ENCODE results near the gene PRKCD.

The PRKCD gene

DNA sequence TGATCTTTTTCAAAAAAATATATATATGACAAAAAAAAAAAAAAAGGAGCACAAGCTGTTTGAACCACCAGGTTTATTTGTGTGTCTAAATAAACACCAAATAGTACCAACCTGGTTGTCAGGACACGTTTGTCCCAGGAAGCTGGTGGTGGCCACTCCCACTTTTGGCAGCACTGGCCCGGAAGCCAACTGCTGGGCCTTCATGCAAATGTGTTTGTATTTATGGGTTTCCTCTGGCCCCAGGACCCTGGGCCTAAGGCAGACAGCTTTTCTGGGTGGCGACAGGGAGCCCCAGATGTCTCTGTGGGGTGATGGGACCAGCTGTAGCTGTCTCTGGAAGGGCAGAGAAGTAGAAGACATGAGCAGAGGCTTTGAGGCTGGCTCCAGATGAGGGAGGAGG, 31.6 kb downstream of the PRKCD start:
- Histone ChIP-seq H3K9me3 (ENCODE audit: insufficient read depth, low read depth, low read length) (no peaks in the 10 kb centered on the region), H3K14ac (ENCODE audit: low read length) (no peak overlapping the region), H3K18ac (ENCODE audit: low read length) (no peak overlapping the region), H4K8ac (ENCODE audit: low read depth, low read length) (no peak overlapping the region), H3K9ac (ENCODE audit: low read length) (no peak overlapping the region), H4K12ac (ENCODE audit: low read depth, low read length) (no peak overlapping the region), H3K4ac (ENCODE audit: low read depth, low read length) (no peak overlapping the region), H2BK120ac (ENCODE audit: insufficient read depth, low read length, poor library complexity) (no peak overlapping the region), H2AFZ (ENCODE audit: insufficient read depth, low read length, poor library complexity) (no peak overlapping the region), H3K4me1 (ENCODE audit: control insufficient read depth in 1 of 2, insufficient read depth in 2 of 2, low read length in 2 of 2) (peaks cover 8 to 12% of the 10 kb centered on the region in 2 experiments), H3K79me1 (ENCODE audit: low read length) (no peaks in the 10 kb centered on the region), H3K36me3 (ENCODE audit: control insufficient read depth in 1 of 2, insufficient read depth in 2 of 2, low read length in 2 of 2) (peaks cover 9 to 12% of the 10 kb centered on the region in 2 experiments), H3K27me3 (ENCODE audit: insufficient read depth, low read length) (no peaks in the 10 kb centered on the region), H2AK5ac (ENCODE audit: low read length) (no peak overlapping the region), H3K79me2 (ENCODE audit: control insufficient read depth, insufficient read depth, low read length, poor library complexity) (no peaks in the 10 kb centered on the region), H3K4me3 (ENCODE audit: low read depth, low read length) (no peak overlapping the region), H4K91ac (ENCODE audit: low read depth, low read length) (no peak overlapping the region), H3K27ac (ENCODE audit: low read depth, low read length) (no peak overlapping the region), H3K4me2 (ENCODE audit: low read length) (no peak overlapping the region), H3K23ac (ENCODE audit: low read length) (no peak overlapping the region), H2BK5ac (ENCODE audit: low read depth, low read length, poor library complexity) (no peak overlapping the region), H2BK12ac (ENCODE audit: low read length) (no peak overlapping the region)
- no CpG with 5 or more reads among the region's 3 CpGs for WGBS (ENCODE audit: extremely low coverage, insufficient coverage, insufficient read length)
- no peak for DNase-seq

GRCh38 chr3:53193466-53194209, 32.6 kb downstream of the PRKCD start:
- no peak overlapping the region for H3K27ac ChIP-seq (ENCODE audit: low read depth, low read length)
- H4K91ac ChIP-seq (ENCODE audit: low read depth, low read length) = no peak overlapping the region
- no peaks in the 10 kb centered on the region for H3K27me3 ChIP-seq (ENCODE audit: insufficient read depth, low read length)
- no peaks in the 10 kb centered on the region for H3K79me1 ChIP-seq (ENCODE audit: low read length)
- whole genome bisulfite sequencing (ENCODE audit: extremely low coverage, insufficient coverage, insufficient read length) = no CpG with 5 or more reads among the region's 11 CpGs
- no peak overlapping the region for H4K8ac ChIP-seq (ENCODE audit: low read depth, low read length)
- no peak overlapping the region for H3K4me3 ChIP-seq (ENCODE audit: low read depth, low read length)
- no peak for DNase-seq
- H3K4me1 ChIP-seq (ENCODE audit: control insufficient read depth in 1 of 2, insufficient read depth in 2 of 2, low read length in 2 of 2) = peaks cover 8 to 12% of the 10 kb centered on the region in 2 experiments
- H3K9me3 ChIP-seq (ENCODE audit: insufficient read depth, low read depth, low read length) = no peaks in the 10 kb centered on the region
- H3K4me2 ChIP-seq (ENCODE audit: low read length) = no peak overlapping the region
- no peak overlapping the region for H2AK5ac ChIP-seq (ENCODE audit: low read length)
- no peaks in the 10 kb centered on the region for H3K79me2 ChIP-seq (ENCODE audit: control insufficient read depth, insufficient read depth, low read length, poor library complexity)
- H3K9ac ChIP-seq (ENCODE audit: low read length) = no peak overlapping the region
- no peak overlapping the region for H2BK120ac ChIP-seq (ENCODE audit: insufficient read depth, low read length, poor library complexity)
- no peak overlapping the region for H3K23ac ChIP-seq (ENCODE audit: low read length)
- H3K36me3 ChIP-seq (ENCODE audit: control insufficient read depth in 1 of 2, insufficient read depth in 2 of 2, low read length in 2 of 2) = peaks cover 9 to 11% of the 10 kb centered on the region in 2 experiments
- H3K14ac ChIP-seq (ENCODE audit: low read length) = no peak overlapping the region
- H3K18ac ChIP-seq (ENCODE audit: low read length) = no peak overlapping the region
- no peak overlapping the region for H2AFZ ChIP-seq (ENCODE audit: insufficient read depth, low read length, poor library complexity)
- no peak overlapping the region for H2BK5ac ChIP-seq (ENCODE audit: low read depth, low read length, poor library complexity)
- no peak overlapping the region for H2BK12ac ChIP-seq (ENCODE audit: low read length)
- no peak overlapping the region for H4K12ac ChIP-seq (ENCODE audit: low read depth, low read length)
- H3K4ac ChIP-seq (ENCODE audit: low read depth, low read length) = no peak overlapping the region

GRCh38 chr3:53194210-53195065, 33.4 kb downstream of the PRKCD start:
- WGBS (ENCODE audit: extremely low coverage, insufficient coverage, insufficient read length) = no CpG with 5 or more reads among the region's 14 CpGs
- Histone ChIP-seq H3K4me1 (ENCODE audit: control insufficient read depth in 1 of 2, insufficient read depth in 2 of 2, low read length in 2 of 2) (peaks cover 8 to 12% of the 10 kb centered on the region in 2 experiments), H3K14ac (ENCODE audit: low read length) (no peak overlapping the region), H4K12ac (ENCODE audit: low read depth, low read length) (no peak overlapping the region), H3K4me2 (ENCODE audit: low read length) (no peak overlapping the region), H3K4me3 (ENCODE audit: low read depth, low read length) (no peak overlapping the region), H3K9ac (ENCODE audit: low read length) (no peak overlapping the region), H3K23ac (ENCODE audit: low read length) (no peak overlapping the region), H2BK12ac (ENCODE audit: low read length) (no peak overlapping the region), H3K36me3 (ENCODE audit: control insufficient read depth in 1 of 2, insufficient read depth in 2 of 2, low read length in 2 of 2) (peaks cover 2 to 7% of the 10 kb centered on the region in 2 experiments), H3K4ac (ENCODE audit: low read depth, low read length) (no peak overlapping the region), H3K27me3 (ENCODE audit: insufficient read depth, low read length) (no peaks in the 10 kb centered on the region), H3K27ac (ENCODE audit: low read depth, low read length) (no peak overlapping the region), H3K18ac (ENCODE audit: low read length) (no peak overlapping the region), H2AK5ac (ENCODE audit: low read length) (no peak overlapping the region), H4K91ac (ENCODE audit: low read depth, low read length) (no peak overlapping the region), H3K9me3 (ENCODE audit: insufficient read depth, low read depth, low read length) (no peaks in the 10 kb centered on the region), H2BK120ac (ENCODE audit: insufficient read depth, low read length, poor library complexity) (no peak overlapping the region), H4K8ac (ENCODE audit: low read depth, low read length) (no peak overlapping the region), H3K79me2 (ENCODE audit: control insufficient read depth, insufficient read depth, low read length, poor library complexity) (no peaks in the 10 kb centered on the region), H3K79me1 (ENCODE audit: low read length) (no peaks in the 10 kb centered on the region), H2BK5ac (ENCODE audit: low read depth, low read length, poor library complexity) (no peak overlapping the region), H2AFZ (ENCODE audit: insufficient read depth, low read length, poor library complexity) (no peak overlapping the region)
- no peak for DNase-seq

DNA sequence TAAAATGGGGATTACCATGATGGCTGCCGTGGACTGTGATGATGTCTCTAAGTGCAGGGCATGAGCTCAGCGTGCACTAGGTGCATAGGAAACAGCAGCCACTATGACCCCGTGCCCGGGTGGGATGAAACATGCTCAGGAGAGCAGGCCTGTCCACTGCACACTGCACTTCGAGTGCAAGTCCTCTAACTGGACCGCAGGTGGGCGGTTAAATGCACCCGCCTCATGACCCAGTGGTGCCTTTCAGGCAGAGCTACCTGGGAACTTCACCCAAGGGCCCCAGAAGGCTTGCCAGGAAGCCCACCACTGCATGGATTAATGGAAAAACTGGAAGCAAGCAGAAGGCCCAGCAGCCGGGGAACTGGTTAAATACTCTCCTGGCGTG, 34.0 kb downstream of the PRKCD start:
- Histone ChIP-seq H3K4ac (ENCODE audit: low read depth, low read length) (no peak overlapping the region), H3K4me2 (ENCODE audit: low read length) (no peak overlapping the region), H3K79me2 (ENCODE audit: control insufficient read depth, insufficient read depth, low read length, poor library complexity) (no peaks in the 10 kb centered on the region), H3K9me3 (ENCODE audit: insufficient read depth, low read depth, low read length) (no peaks in the 10 kb centered on the region), H2AFZ (ENCODE audit: insufficient read depth, low read length, poor library complexity) (no peak overlapping the region), H4K8ac (ENCODE audit: low read depth, low read length) (no peak overlapping the region), H3K9ac (ENCODE audit: low read length) (no peak overlapping the region), H3K36me3 (ENCODE audit: control insufficient read depth in 1 of 2, insufficient read depth in 2 of 2, low read length in 2 of 2) (peaks cover 0 to 3% of the 10 kb centered on the region in 2 experiments), H3K4me1 (ENCODE audit: control insufficient read depth in 1 of 2, insufficient read depth in 2 of 2, low read length in 2 of 2) (peaks cover 8 to 12% of the 10 kb centered on the region in 2 experiments), H2BK12ac (ENCODE audit: low read length) (no peak overlapping the region), H3K18ac (ENCODE audit: low read length) (no peak overlapping the region), H3K27ac (ENCODE audit: low read depth, low read length) (no peak overlapping the region), H3K79me1 (ENCODE audit: low read length) (no peaks in the 10 kb centered on the region), H3K23ac (ENCODE audit: low read length) (no peak overlapping the region), H2BK120ac (ENCODE audit: insufficient read depth, low read length, poor library complexity) (no peak overlapping the region), H2AK5ac (ENCODE audit: low read length) (no peak overlapping the region), H3K4me3 (ENCODE audit: low read depth, low read length) (no peak overlapping the region), H4K91ac (ENCODE audit: low read depth, low read length) (no peak overlapping the region), H4K12ac (ENCODE audit: low read depth, low read length) (no peak overlapping the region), H2BK5ac (ENCODE audit: low read depth, low read length, poor library complexity) (no peak overlapping the region), H3K14ac (ENCODE audit: low read length) (no peak overlapping the region), H3K27me3 (ENCODE audit: insufficient read depth, low read length) (no peaks in the 10 kb centered on the region)
- WGBS (ENCODE audit: extremely low coverage, insufficient coverage, insufficient read length) = no CpG with 5 or more reads among the region's 10 CpGs
- DNase-seq = no peak

Data from trophoblast cell (in vitro differentiated cells and primary cell).